HG02840 (cell line): ENCODE data around the gene BZW2.

ENCODE experiments used
- ATAC-seq: cut with Tn5 transposase; IDR thresholded peaks from one replicate; pipeline ENCODE4 v1.9.1; 2021; ENCODE audit warnings: mild to moderate bottlenecking, moderate library complexity, moderate number of reproducible peaks; ENCODE audit not compliant: unreplicated experiment, low FRiP score

BZW2 gene

GRCh38 chr7:16743236-16743635, 97.3 kb downstream of the BZW2 start:
- ATAC-seq: no peak

- ATAC-seq: no peak
These were observed 98.7 kb downstream of the BZW2 start for GRCh38 chr7:16744518-16745250.

- ATAC-seq: no peak
These were observed 99.7 kb downstream of the BZW2 start for GRCh38 chr7:16745645-16746044.

- no peak for ATAC-seq
These were observed 101.1 kb downstream of the BZW2 start for GRCh38 chr7:16747102-16747501.

DNA sequence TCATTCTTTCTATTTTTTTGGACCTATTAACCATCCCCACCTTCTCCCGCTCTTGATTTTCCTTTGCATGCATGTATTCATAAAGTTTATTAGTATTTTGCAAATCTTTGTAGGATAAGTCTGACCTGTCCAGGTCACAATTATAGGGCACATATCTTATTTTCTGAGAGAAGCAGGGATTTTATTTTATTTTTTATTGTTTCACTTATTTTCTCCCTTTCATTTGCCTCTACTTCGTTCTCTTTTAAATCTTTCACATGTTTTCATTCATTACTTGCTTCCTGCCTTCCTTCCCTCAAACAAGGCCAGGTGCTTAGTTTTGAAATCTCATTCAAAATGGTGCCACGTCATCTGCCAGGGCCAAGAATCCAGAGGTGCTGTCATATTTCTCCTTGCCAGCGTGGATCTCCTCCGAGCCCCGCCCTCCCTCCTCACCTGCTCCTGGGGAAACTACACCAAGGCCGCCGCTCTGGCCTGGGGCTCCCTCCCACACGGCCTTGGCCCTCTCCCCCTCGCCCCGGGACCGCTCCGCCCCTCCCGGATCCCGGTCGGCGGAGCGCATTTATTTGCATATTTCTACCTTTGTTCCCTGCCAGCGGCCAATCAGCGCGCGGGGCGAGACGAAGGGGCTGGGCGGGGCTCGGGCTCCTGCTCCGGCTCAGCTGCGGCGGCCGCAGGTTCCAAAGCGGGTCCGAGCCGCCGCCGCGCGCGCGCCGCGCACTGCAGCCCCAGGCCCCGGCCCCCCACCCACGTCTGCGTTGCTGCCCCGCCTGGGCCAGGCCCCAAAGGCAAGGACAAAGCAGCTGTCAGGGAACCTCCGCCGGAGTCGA, 107.3 kb downstream of the BZW2 start, which contains the start of gene TSPAN13:
Gene TSPAN13 (plus strand): TSS at position 654 of the 830 bp plus-strand sequence. CDS start 213 bp downstream, outside the sequence.
- ATAC-seq: no peak

DNA sequence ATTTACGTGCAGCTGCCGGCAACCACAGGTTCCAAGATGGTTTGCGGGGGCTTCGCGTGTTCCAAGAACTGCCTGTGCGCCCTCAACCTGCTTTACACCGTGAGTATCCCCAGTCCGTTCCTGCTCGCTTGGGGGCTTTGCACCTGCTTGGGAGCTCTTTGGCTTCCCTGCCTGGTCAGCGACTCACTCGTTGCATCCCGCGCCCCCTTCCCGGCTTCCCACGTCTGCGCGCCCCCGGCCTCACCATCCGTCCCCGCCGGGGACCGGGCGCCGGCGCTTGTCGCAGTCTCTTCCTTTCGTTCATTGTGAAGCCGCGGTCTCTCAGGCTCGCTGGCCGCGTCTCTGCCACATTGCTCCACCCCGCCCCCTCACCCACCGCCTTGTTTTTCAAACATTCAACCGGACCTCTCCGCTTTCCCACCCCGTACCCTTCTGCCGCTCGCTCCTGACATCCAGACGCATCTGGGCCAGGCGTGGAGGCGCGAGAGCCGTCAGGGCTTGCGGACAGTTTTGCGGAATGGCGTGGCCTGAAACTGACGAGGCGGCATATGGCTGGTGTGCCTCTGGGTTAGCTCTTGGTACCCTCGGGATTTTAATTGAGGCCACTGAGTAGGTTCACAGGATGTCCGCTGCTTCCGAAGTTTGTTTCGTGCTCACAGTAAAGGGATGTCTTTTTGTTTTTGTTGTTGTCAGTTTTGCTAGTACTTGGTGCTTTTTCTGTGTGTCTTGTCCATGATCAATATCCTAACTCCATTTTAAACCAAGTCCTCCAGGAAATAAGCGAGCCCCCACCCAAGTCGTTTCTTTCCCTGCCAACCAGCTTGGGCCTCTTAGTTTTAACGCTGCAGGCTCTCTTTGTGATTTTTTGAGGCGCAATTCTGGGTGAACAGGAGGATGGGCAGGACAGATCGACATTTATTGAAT, 108.2 kb downstream of the BZW2 start:
- ATAC-seq: no peak

- ATAC-seq: no peak
These were observed 108.9 kb downstream of the BZW2 start for GRCh38 chr7:16754856-16755317.

- no peak for ATAC-seq
These were observed 109.4 kb downstream of the BZW2 start for GRCh38 chr7:16755397-16755796.
